ENCODE measurements around the gene SPEN.
"Not testable (repeated sequence)": the region's sequence is repeated elsewhere in the genome, so short reads cannot be mapped to it uniquely, and the experiment has no call there.

SPEN gene

GRCh38 chr1:15835205-15835740 lies 12.2 kb upstream of the SPEN start:
- no peak for DNase-seq

GRCh38 chr1:15835741-15836510 lies 11.6 kb upstream of the SPEN start:
- DNase-seq = peak; percentile 100

DNA sequence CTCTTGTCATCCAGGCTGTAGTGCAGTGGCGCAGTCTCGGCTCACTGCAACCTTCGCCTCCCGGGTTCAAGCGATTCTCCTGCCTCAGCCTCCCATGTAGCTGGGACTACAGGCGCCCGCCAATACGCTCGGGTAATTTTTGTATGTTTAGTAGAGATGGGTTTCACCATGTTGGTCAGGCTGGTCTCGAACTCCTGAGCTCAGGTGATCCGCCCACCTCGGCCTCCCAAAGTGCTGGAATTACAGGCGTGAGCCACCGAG lies 11.1 kb upstream of the SPEN start:
- not testable (repeated sequence) for DNase-seq

DNA sequence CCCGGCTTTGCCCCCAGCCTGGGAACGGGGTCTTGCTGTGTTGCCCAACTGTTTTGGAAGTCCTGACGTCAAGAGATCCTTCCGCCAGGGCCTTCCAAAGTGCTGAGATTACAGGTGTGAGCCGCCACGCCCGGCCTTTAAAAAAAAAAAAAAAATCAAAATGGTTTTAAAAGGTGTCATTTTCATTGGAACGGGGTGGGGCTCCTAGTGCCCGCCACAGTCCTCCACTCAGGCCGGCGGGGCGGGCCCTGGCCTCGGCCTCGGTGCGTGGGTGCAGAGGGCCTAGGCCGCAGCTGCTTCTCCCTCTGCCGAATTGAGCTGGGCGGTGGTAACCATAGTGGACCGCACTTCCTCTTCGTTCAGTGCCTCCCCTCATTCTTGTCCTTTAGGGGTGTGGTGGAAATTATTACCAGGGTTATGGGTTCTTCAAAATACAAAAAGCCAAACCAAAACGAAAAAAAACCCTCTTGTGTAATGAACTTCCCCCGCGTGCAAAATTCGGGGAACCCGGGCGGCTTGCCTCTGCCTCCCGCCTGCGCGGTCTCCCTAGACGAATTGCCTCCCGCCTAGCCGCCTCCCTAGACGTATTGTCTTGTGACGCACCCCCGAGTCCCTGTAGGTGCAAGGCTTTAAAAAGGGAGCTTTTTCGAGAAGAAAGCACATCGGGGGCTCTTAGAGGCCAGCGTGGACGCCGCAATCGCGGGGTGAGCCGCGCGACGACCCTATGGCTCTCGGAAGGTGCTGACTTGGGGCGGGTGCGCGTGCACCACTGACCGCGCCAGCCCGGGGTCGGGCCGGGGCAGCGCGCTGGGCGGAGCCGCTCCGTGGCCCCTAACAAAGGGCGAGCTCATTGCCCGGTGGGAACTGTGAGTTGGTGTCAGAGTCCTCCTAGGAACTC lies 10.5 kb upstream of the SPEN start:
- DNase-seq = peak; percentile 43

- no peak for DNase-seq
Observed at GRCh38 chr1:15837931-15838330, 9.6 kb upstream of the SPEN start.

DNA sequence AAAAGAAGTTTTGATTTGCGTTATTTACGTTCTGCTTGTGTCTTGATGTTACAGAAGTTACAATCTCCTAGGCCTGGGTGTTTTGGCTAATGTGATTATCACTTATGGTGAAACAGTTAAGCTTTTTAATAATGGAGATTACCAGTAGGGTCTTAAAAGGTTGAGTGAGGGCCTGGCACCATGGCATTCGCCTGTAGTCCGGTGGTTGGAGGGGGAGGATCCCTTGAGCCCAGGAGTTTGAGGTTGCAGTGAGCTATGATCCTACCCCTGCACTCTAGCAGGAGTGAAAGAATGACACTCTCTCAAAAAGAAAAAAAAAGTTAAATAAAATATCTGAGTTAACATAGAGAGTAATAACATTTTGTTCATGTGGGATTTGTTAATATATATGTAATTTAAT lies 8.8 kb upstream of the SPEN start:
- DNase-seq = no peak

- DNase-seq = no peak
Observed at GRCh38 chr1:15843826-15844572, 3.5 kb upstream of the SPEN start.

GRCh38 chr1:15846056-15846455 lies 1.5 kb upstream of the SPEN start:
- DNase-seq = not testable (repeated sequence)

DNA sequence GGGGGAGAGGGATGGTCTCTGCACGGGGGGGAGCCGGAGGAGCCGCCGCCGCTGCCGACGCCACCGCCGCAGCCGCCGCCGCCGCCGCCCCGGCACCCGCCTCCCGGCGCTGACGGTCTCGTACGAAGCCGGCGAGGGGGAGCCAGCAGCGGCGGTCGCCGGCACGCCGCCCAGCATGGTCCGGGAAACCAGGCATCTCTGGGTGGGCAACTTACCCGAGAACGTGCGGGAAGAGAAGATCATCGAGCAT lies 311 bp downstream of the SPEN start:
- no peak for DNase-seq

DNA sequence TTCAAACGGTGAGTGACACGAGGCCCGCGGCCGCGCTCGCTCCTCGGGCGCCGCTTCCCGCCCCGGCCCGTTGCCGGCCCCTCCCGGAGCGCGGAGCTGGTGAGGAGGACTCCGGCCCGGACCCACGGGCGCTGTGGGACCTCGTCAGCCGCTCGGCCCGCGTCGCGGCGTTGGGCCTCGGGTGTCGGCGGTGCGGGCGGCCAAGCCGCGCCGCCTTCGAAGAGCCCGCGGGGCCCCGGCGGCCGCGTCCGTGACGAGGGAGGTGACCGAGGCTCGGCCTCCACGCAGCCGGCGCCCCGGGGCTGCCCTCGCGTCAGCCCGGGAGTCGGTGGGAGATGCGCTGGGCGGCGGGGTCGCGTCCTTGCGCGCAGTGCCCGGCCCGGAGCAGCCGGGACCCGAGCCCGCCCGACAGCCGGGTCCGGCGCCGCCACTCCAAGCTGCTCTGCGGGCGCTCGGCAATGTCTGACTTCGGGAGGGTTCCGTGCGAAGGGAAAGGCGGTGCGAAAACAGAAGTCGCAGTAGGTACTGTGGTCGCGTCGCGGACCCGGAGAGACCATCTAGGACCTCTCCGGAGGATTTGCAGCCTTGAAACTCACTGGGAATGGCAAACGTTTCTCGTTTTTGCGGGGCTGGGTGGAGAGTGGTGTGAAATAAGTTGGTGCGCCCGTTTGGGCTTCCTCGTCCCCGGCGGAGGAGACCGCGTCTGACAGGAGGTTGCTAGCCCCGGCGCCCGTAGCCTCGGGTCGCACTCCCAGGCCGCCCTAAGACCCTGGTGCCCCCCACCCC lies 829 bp downstream of the SPEN start:
- peak; percentile 54 for DNase-seq

DNA sequence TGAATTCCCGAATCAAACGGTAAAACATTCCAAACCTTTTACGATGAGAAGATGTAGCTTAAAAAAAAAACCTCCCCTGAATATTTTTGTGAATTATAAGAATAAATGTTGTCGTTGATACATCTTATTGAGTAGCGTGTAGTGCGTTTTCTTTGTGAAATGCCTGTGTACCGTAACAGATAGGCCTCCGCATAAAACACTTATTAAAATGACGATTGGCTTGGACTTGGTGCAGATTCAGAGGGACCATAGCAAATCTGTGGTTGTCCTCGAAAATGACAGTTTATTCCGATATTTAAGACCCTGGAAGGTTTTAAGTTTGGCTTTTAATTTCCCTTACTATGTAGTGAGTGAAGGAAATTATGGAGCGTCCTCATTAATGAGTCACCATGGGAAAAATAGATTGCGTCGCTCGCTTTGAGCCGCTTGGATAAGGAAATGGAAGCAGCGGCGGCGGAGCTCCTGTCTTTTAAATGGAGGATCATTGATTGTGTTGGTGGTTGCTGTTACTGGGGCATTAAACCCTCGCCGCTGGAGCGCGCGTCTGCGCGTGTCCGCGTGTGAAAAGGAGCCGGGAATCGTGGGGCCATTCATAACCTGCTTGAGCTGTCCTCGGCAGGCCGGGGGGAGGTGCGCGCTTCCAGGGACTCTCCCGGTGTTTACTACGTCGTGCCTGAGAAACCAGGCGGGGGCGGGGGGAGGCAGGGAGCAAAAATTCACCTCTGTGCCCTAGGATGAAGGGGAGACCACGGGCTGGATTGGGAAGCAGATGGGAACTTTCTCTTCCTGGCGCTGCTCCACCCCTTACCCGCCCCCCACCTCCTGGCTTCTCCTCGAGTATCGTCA lies 1.6 kb downstream of the SPEN start:
- peak; percentile 92 for DNase-seq

DNA sequence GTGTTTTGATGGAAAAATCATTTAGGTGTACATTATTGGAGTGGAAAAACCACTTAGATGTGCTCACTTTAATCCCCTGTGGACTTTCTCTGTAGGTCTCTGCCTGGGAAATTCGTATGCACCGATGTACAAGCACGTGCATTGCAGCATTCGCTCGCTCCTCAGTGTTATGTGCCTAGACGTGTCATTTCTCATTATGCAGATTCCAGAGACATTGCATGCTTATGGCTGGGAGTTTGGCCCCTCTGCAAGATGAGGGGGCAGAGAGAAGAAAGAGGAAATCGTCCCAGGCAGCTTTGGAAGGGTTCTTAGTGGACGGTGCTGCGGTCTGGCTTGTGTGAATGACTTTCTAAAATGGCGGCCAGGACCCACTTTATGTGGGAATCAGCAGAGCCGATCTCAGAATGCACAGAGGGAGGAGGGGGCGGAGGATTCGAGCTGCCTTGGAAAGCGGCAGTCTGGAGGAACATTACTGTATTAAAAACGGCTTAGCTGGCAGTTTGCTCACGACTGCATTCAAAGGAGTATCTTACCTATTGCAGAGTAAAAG lies 2.3 kb downstream of the SPEN start:
- DNase-seq = peak; percentile 89

GRCh38 chr1:15850471-15851001 lies 3.0 kb downstream of the SPEN start:
- no peak for DNase-seq

- no peak for DNase-seq
Observed at GRCh38 chr1:15851210-15852035, 3.9 kb downstream of the SPEN start.

DNA sequence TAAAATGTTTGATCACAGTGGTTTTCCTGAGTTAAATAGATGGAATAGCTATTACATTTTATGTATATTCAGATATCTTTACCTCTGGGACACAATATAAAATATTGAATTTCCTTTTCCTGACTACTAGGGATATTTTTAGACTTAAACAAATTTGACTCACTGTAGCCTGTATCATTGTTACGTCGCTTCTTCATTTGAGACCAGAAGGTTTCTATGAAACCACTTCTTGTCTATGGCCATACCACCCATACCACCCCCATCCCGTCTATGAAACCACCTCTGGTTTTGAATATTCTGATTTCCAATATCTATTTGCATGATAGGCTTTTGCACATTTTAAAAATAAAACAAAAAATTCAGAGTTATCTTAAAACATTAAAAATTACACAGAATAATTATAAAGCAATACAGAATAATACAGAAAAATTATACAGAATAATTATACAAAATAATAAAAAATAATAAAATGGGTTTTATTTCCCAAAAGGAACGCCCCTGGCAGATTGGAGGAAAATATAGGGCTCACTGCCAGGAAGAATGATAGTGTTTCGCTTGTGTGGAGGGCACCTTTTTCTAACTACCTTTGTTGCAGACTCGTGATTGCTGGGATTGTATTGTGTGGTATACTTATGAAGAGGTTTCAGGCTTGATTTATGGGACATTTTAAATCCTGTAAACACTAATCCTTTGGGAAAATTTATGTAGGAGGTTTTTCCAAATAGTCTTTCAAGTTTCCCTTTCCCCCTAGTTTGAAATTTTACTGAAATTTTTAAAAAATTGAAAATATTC lies 4.7 kb downstream of the SPEN start:
- DNase-seq = no peak

GRCh38 chr1:15852828-15853302 lies 5.4 kb downstream of the SPEN start:
- DNase-seq = no peak

DNA sequence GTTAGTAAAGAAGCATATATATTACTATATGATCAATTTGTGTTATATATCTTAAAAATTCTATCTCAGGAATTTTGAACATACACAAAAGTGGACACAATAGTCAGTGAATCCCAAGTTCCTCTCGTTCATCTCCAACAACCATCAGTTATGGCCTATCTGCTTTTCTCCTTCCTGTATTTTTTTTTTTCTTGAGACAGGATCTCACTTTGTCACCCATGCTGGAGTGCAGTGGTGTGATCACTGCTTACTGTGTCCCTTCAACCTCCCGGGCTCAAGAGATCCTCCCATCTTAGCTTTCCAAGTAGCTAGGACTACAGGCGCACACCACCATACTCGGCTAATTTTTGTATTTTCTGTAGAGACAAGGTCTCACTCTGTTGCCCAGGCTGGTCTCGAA lies 9.4 kb downstream of the SPEN start:
- DNase-seq = no peak

- DNase-seq = no peak
Observed at GRCh38 chr1:15858069-15858670, 10.7 kb downstream of the SPEN start.

Data from femur (tissue), 1 donor.